Activated CD8-positive, alpha-beta memory T cell treated with anti-CD3 and anti-CD28 coated beads, Interleukin-2, amount 50 U/mL, for 24 hours (primary cell): ENCODE results near the gene APOBEC3G.

ENCODE experiments used
- DNase-seq: peaks from one replicate; pipeline ENCODE4 v3.0.0-alpha.2; 2020; ENCODE audit errors: extremely low read depth

APOBEC3G gene

DNA sequence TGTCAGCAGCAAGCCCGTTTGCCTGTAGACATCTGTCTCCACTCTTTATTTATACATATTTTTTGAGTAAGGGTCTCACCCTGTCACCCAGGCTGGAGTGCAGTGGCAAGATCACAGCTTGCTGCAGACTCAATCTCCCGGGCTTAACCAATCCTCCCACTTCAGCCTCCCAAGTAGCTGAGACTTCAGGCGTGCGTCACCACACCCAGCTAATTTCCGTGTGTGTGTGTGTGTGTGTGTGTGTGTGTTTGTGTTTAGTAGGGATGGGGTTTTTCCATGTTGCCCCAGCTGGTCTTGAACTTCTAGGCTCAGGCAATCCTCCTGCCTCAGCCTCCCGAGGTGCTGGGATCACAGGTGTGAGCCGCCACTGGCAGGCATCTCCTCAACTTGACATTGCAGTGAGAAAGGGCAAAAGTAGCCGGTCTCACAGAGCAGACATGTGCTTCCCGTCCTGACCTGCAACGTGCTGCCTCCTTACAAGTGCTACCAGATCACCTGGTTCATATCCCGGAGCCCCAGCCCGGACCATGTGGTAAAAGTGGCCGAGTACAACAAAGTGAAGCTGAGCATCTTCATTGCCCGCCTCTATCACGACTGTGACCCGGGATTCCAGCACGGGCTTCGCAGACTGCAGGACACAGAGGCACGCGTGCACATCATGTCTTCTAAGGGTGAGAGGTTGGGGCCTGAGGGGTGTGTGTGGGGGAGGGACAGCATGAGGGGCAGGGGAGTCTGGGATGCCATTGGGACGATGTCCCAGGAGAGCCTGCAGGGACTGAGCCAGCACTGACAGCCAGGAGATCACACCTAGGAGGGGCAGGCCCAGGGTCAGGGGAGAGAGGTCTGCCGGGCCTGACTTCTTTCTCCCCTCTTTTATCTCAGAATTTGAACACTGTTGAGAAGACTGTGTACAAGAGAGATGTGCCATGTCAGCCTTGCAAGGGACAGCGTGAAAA lies 14.3 kb downstream of the APOBEC3G start:
- DNase-seq = no peak

DNA sequence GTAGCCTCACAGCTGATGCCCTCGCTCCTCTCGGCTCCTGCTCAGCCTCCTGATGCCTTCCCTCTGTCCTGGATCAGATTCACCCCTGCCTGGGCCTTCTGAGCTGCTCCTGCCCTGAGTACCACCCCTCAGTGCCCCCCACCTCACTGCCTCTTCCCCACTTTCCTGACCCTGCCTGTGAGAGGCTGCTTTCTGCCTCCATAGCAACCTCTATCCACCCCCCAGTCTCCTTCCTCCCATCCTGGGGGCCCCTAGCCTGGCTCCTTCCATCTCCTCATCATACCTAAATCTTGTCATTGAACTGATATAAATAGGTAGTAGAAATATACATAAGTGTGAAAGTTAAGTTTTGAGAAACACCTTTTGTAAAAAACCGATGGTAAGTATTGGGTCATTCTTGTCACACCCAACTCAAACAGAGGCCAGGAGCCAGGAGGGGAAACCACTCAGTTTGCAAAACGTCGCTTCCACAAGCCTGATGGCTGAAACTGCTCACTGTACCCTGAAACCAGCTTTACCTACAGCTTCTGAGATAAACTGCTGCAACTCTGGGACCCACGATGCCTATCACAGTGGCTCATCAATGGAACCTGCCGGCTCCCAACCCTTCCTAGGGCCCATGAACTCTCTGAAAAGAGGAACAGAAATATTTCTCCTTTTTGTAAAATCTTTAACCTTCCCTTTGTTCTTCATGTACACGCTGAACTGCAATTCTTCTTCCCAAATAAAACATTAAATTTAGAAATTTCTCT lies 15.2 kb downstream of the APOBEC3G start:
- DNase-seq = no peak

DNA sequence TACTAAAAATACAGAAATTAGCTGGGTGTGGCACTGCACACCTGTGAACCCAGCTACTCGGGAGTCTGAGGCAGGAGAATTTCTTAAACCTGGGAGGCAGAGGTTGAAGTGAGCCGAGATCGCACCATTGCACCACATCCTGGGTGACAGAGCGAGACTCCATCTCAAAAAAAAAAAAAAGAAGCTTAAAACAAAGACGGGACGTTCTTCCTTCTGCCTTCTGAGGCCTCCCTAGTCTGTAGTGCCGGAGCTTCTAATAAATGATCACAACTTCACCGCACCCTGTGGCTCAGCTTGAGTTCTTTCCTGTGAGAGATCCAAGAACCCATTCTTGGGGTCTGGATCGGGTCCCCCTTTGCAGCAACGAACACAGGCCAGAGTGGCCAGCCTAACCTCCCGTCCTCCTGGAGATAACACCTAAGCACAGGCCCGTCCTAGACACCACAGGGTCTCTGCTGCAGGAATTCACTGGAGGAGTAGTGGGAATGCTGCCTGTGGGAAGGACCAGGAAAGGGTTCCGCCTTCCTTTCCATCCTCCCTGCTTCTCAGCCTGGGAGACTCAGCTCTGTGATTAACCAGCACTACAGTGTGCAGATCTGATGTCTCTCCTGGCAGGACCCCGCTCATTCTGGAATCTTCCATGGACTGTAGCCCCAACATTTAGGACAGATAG lies 17.8 kb downstream of the APOBEC3G start:
- DNase-seq = no peak

DNA sequence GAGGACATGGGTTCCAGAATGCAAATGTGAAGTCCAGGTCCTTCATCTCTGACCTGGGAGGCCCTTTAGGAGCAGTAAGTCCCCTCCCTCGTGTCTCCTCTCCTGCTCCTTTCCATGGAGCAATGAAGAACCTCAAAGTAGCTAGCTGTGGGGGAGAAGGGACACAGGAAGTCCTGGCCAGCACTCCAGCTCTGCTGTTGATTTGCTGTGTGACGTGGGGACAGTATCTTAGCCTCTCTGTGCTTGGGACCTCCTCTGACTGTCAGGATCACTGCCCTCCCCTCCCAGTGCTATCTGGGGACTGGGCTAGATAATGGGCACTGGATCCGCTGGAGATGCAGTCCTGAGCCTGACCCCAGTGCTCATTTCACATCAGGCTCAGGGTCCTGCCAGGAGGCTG lies 18.9 kb downstream of the APOBEC3G start:
- no peak for DNase-seq

DNA sequence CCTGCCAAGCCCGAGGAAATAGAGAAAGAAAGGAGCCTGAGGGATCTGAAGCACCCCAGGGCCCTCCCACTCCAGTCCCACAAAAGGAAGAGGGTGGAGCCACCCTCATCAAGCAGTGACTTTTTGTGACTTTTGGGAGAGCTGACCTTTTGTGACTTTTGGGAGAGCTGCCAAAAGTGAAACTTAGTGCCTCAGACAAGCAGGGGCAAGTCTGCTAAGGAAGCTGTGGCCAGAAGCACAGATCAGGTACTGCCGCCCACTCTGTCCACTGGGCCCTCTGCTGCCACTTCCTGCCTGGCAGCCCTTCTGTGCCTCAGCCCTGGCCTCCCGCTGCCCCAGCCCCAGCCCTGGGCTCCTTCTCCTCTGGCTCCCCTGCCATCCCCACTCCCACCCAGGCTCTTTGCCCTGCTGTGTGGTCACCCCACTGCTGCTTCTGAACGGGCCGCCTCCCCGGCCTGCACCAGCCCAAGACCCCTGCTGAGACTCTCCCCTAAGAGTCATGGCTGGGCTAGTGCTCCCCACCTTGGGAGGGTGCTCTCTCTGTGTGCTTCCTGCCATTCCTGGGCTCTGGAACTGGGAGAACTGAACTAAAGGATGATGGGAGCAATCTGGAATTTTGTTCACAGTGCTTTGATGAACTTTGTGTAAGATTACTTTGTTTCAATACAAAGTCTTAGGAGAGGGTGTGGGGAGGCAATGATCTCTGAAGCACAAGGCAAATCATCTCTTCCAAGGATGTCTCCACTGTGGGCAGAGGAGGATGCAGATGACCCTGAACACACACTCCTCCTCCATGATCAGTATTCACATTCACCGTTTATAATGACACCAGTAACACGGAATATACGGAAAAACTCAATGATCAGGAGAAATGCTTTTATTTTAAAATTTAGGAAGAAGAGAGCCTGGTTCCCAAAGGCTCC lies 20.3 kb downstream of the APOBEC3G start, which contains the start of gene APOBEC3H:
Gene APOBEC3H (plus strand): TSS at position 147 of the 923 bp plus-strand sequence. CDS start 3,035 bp downstream, outside the sequence.
- DNase-seq = no peak

DNA sequence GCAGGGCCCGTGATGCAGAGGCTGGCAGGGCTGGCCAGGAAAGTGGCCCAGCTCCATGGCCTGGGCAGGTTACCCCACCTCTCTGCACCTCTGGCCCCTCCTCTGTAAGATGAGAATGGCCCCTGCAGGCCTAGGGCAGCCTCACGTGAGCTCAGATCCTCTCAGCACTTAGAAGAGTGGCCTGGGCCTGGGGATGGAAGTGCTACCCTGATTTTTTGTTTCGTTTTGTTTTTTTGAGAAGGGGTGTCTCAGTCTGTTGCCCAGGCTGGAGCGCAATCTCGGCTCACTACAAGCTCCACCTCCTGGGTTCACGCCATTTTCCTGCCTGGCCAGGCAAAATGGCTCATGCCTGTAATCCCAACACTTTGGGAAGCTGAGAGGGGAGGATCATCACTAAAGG lies 21.0 kb downstream of the APOBEC3G start:
- DNase-seq = no peak

DNA sequence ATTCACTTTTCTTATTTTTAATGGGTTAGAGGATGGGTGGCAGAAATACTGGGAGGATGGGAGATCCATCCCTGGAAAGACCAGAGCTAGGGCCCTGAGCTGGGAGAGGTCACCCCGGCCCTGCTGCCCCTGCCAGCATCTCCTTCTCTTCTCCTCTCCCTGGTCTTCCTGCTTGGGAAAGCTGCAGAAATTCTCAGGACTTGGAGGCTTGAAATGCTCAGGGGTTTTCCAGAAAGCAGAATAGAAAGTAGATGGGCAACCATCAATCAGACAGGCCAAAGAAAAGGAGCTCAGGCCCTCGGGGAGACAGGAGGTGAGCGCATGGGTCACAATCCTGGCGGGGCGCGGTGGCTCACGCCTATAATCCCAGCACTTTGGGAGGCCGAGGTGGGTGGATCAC lies 21.5 kb downstream of the APOBEC3G start:
- no peak for DNase-seq

DNA sequence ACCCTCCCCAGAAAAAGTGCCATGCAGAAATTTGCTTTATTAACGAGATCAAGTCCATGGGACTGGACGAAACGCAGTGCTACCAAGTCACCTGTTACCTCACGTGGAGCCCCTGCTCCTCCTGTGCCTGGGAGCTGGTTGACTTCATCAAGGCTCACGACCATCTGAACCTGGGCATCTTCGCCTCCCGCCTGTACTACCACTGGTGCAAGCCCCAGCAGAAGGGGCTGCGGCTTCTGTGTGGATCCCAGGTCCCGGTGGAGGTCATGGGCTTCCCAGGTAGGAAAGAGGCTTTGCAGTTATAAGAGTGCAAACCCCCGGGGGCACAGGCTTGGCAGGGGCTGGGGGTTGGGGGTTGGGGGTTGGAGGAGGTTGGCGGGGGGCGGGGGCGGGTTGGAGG lies 24.2 kb downstream of the APOBEC3G start:
- DNase-seq = no peak

DNA sequence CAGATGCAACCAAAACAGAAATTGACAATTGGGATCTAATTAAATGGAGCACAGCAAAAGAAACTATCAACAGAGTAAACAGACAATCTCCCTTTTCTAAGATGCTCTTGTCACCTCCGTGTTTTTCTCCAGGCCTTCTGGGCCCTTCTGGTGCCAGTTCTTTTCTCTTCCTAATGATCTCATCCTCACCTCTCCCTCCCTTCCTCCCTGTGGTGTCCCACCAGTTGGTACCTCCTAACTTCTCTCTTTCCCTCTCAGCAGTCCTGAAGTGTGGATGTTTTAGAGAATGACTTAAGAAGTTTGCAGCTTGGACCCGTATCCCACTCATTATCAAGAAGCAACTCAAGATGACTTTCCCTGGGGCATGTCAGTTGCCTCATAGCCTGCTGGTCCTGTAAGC lies 26.4 kb downstream of the APOBEC3G start:
- DNase-seq = no peak

DNA sequence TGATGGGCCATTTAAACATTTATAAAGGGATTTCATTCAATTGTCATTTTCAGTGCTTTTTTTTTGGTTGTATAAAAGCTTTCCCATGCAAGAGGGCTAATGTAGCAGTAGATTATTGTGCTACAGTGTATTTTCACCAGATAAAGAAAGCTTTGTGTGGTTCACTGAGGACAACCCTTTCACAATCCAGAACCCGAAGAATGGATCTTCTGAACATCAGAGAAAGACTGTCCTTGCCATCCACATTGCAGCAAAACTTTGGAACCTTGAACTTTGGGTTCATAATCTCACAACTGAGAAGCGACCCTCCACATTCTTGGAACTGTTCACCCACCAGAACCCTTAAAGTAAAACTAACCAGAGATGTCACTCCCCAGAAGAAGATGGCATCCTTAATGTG lies 29.3 kb downstream of the APOBEC3G start:
- no peak for DNase-seq

DNA sequence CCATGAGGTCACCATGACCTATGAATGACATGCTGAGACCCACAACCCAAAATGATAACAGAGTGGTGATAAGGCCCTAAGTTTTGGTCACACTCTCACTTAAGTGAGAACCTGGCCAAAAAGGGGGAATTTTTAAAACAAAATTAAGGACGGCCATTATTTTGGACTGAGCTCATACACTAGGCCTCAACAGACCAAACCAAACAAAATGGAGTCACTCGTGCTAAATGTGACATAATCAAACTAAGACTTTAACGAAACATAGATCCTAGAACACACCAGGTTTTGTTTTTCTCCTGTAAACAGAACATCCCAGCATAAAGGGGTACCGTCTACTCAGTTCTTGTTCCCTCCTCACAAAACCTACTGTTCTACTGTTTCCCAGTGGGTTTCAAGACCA lies 31.4 kb downstream of the APOBEC3G start:
- no peak for DNase-seq

DNA sequence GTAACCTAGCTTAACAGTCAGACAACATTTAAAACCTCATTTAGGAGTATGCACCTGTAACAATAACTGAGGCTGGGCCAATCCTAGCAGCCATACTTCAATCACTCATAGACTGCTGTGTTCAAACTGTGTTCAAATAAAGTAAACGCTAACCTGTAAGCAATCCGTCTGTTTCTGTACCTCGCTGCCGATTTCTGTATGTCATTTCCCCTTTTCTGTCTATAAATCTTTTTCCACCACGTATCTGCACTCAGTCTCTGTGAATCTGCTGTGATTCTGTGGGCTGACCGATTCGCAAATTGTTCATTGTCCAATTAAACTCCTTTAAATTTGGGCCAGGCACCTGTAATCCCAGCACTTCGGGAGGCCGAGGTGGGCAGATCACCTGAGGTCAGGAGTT lies 32.3 kb downstream of the APOBEC3G start:
- no peak for DNase-seq

DNA sequence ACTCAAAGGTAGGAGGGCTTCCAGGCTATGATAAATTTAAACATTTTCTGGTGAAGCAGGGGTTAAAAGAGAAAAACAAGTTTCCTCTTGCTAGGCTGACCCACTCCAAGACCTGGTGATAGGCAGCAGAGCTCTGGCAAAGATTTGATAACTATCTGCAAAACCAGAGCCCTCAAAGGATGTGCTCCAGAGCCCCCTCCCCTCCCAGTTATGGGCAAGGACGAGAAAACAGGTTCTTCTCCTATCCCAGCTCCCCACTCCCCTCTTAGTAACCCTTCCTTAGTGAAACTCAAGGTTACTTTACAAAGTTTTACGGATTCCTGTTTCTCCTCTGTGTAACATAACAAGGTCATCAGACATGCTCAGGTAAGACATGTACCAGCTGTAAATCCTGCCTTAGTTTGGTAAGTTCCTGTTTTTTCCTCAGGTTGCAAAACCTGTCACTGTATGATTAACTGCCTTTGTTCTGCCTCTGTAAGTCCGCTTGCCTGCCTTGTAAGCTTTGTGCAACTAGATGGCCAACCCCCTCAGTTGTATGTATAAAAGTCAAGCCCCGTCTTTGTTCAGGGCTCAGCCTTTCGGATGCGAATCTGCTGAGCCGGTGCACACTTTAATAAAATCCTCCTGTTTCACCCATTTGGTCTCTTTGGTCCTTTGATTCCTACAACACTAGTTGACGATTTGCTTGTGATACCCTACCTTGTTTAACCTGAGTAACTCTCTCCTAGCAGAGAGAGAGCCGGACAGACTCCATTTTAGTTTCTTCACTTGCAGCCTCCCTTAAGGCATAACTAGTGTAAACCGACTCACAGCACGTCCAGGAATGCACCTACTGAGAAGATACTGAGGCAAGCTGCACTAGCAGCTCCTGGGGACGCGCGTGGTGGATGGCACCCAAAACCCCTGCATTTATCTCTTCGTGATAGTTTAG lies 33.8 kb downstream of the APOBEC3G start:
- no peak for DNase-seq

DNA sequence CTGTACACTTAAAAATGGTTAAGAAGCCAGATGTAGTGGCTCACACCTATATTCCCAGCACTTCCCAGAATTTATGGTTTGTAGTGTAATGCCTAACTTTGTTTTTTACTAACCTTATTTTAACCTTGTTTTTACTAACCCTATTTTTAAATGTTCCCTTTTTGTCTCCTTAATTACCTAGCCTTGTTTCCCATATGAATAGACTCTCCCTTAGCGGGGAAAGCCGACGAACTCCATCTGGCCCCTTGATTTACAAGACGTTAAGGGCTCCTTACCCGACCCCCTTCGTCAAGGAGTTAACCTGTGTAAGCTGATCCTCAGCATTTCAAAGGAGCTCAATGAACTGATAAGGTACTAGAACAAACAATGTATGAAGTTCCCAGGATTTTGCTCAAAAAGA lies 37.0 kb downstream of the APOBEC3G start:
- no peak for DNase-seq

DNA sequence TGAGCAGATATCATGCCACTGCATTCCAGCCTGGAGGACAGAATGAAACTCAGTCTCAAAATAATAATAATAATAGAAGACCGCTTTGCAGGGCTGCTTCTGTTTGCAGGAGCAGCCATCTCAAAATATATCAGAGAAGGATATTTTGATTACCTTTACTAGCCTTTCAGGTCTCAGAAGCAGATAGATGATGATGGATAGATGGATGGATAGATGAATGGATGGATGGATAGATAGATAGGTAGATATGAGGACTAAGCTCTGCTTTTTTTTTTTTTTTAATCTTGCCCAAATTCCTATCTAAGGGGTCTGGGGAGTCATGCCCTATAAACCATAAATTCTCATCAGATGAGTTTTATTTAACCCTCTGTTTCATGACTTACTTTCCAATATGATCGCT lies 38.5 kb downstream of the APOBEC3G start:
- no peak for DNase-seq

DNA sequence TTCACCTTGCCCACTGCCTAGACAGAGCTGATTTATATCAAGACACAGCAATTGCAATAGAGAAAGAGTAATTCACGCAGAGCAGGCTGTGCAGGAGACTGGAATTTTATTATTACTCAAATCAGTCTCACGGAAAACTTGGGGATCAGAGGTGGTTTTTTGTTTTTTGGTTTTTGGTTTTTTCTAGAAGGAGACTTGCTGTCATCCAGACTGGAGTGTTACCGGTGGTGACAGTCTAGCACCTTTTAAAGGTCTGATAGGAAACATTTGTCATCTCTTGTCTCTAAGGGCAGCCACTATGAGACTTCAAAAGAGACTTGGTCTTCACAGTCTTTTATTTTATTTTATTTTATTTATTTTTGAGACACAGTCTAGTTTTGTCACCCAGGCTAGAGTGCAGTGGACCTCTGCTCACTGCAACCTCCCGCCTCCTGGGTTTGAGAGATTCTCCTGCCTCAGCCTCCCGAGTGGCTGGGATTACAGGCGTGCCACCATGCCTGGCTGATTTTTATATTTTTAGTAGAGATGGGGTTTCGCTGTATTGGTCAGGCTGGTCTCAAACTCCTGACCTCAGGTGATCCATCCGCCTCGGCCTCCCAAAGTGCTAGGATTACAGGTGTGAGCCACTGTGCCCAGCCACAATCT lies 39.0 kb downstream of the APOBEC3G start:
- no peak for DNase-seq

DNA sequence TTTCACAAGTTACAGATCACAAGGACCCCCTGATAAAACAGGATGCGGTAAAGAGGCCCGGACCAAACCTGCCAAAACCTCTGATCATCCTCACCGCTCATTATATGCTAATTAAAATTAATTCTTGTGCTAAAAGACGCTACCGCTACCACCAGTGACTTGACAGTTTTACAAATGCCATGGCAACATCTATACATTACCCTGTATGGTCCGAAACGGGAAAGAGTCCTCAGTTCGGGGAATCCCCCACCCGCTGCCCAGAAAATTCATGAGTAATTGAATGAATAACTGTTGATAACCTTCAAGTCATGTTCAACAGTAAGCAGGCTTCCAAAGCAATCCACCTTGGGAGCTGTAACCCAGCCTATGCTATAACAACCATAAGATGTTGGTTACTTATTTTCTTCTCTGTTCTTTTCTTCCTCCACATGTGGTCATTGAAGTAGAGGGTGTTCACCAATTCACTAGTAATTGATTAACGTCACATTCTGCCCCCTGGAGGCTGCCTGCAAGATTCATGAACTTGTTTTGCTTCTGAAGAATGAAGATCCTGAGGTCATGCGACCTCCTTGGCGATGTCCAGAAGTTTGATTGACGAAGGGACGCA lies 40.6 kb downstream of the APOBEC3G start:
- DNase-seq = peak; percentile 52

DNA sequence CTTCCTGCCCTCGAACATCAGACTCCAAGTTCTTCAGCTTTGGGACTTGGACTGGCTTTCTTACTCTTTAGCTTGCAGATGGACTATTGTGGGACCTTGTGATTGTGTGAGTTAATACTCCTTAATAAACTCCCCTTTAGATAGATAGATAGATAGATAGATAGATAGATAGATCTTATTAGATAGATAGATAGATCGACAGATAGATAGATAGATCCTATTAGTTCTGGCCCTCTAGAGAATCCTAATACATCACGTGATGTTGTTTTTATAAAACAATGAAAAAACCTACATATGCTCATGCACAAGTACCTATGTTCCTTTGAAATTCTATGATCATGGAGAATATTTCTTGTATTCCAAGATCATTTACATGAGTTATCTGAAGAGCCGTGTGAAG lies 43.9 kb downstream of the APOBEC3G start:
- no peak for DNase-seq

DNA sequence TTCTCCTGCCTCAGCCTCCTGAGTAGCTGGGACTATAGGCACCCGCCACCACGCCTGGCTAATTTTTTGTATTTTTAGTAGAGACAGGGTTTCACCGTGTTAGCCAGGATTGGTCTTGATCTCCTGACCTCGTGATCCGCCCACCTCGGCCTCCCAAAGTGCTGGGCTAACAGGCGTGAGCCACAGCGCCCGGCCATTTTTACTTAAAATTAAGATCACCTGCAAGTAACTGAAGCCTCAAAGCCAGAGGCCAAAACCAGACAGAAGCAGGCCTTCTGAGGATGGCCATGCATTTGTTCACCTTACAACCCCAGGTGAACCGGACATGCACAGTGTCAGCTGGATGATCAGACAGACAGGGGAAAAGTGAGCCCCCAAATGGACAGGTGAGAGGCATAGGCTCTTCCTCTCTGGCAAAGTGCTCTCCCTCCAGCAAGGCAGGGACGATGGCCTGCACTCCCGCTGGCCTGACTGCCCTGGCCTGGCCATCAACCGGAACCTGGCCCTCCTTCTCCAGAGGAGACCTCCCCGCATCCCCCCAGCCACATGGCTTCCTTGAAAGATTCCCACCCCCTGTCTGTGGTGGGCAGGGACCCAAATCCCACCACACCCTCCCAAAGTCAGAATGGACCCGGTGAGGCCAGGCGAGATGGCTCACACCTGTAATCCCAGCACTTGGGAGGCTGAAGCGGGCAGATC lies 45.8 kb downstream of the APOBEC3G start:
- no peak for DNase-seq
